Measurements from ENCODE around the gene DHRS11. TPM values are rescaled to one million over a fixed set of nuclear protein-coding genes. Genes with fewer than 3 reads are reported as not detected.

Gene DHRS11
- total RNA-seq, 1 experiment from 2014 or later, result 10.0 TPM

DNA sequence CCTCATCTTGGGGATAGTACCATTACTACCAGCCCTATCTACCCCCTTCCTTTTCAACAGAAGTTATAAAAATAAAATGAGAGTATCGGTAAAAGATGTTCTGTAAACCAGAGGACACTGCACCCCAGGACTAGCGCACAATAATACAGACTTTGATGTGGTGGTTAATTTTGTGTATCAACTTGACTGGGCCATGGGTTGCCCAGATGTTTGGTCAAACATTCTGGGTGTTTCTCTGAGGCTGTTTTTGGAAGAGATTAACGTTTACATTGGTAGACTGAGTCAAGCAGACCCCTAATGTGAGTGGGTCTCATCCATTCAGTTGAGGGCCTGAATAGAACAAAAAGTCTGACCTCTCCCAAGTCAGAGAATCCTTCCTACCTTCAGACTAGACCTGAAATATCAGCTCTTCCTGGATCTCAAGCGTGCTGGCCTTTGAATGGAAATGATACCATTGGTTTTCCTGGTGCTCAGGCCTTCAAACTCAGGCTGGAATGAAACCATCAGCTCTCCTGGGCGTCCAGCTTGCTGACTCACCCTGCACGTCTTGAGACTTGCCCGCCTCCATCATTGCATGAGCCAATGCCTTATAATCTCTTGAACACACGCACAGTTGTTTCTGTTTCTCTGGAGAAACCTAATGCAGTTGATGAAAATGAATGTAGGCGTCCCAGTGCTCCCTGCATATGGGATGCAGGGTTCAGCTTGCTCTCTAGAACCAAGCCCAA, 19.8 kb downstream of the DHRS11 start:
- DNase-seq (ENCODE audit: extremely low read depth, low read depth), result no peak

DNA sequence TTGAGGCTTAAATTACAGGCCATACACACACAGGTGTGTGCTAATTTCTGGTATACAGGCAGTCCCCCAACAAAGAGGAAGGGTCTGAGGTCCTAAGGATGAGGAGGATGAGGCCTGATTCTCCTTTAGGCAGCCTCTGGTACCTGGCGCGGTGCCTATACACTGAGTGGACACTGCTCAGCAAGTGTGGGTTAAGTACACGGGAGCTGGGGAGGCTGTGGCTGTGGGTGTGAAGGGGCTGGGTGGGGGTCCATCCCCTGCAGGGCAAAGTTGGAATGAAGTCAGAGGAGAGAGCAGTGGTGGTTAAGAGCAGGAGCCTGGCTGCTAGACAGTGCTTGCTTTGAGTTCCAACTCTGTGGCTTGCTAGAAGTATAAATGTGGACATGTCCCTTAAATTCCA, 20.6 kb downstream of the DHRS11 start:
- DNase-seq (ENCODE audit: extremely low read depth, low read depth), result no peak

DNA sequence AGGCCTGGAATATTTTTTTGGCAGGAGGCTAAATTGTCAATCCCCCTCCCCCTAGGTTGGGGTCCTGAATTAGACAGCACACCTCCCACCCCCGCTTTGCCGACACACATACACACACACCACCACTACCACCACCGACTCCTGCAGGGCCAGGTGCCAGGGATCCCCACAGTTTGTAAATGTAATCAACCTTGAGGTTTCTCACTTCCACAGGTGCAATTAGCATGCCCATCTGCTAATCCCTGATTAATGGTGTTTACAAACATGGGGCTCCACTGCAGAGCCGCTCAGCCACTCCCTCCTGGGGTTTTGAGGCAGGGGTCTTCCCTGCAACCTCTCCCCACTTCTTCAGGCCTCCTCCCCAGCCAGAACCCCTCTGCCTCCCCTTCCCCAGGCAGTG, 21.5 kb downstream of the DHRS11 start:
- no peak for DNase-seq (ENCODE audit: extremely low read depth, low read depth)

DNA sequence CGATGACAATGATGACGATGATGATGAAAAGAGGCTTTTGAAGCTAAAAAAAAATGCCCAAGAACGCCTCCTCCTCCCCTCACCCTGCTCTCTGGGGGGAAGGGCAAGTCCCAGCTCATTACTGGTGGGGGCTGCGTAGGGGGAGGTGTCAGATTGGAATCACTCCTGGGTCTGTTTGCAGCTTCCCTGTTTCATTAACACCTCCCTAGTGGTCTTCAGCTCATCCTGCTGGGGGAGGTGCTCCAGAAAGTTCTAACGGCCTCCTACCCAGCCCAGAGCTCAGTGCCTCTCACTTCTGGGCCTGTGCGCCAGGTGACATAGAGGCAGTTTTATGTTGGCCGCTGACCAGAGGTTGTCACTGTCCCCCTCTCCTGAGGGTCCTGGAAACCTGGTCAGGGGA, 22.4 kb downstream of the DHRS11 start:
- no peak for DNase-seq (ENCODE audit: extremely low read depth, low read depth)

DNA sequence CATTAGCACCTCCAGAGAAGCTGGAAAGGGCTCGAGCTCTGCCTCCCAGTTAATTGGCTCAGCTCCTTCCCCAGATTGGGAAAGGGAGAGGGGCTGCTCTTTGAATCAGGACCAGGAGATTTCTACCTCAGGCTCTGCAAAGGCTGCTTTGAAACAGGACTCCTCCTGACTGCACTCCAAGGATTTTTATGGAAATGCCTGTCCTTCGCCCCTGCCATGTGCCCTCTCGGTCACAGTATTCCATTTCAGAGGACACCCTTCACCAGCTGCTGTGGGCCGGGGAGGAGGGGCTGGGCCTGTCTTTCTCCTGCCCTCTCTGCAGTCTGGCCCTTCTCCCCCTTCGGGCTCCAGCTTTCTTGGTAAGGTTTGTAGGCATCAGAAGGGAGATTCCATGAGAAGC, 23.3 kb downstream of the DHRS11 start:
- no peak for DNase-seq (ENCODE audit: extremely low read depth, low read depth)

DNA sequence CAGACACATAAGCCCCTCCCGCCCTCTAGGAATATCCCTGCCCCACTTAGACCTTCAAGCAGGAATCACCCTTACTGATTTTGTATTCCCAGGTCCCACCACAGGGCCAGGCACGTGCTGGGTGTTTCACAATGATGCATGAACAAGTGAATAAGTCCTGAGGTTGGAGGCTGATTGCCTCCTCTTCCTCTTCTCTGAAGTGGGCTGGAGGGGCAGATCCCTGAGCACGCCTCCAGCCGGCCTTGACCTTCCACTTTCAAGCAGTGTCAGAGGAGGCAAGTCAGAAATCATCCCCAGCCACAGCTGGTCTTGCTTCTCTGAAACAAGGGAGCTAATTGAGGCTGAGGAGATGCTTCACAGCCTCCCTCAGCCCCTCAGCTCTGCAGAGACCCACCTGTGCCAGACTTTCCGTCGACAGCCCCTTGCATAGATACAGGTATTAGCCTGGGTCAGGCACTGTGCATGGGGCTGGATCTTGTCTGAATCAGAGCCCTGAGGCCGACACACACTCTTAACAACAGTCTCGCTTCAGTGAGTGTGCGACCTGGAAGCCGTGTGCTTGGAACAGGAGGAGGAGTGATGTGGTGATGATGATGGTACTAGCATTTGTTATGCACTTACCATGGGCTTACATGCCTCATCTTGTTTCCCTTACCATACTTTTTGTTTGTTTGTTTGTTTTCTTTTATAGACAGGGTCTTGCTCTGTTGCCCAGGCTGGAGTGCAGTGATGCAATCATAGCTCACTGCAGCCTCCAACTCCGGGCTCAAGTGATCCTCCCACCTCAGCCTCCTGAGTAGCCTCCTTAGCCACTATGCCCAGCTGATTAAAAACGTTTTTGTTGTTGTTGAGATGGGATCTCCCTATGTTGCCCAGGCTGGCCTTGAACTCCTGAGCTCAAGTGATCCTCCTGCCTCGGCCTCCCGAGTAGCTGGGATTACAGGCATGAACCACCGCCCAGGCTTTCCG, 24.7 kb downstream of the DHRS11 start:
- DNase-seq (ENCODE audit: extremely low read depth, low read depth), result no peak

DNA sequence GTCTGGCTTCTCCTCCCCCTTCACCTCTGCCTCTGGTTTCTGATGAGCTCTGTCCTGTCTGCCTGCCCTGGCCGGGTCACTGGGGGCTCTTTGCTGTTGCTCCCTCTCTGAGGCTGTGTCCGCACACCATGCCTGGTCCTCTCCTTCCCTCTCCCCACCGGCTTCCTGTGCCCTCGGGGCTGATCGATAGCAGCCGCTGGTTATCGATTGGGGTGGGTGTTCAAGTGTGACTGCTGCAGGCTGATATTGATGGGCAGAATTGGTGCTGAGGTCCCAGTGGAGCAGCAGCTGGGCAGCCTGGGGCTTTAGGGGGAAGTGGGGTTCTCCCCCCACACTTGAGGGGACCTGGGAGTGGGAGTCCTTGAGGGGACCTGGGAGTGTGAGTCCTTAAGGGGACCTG, 26.1 kb downstream of the DHRS11 start:
- DNase-seq (ENCODE audit: extremely low read depth, low read depth), result no peak

DNA sequence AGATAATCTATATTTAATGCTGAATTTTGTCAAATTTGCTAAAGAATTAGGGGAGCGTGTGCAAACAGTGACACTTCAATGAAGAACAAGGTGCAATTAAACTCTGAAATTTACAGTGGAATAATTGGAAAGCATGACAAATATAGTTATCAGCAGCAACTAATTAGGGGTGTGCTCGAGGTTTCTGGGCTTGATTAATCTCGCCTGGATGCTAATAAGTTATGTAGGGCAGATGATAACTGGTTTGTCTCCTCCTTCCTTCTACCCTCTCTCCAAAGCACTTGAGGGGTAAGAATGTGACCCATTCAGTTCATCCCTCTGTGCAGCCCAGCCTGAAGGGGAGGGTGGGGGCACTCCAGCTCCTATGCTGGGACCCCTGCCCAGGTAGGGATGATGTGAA, 31.6 kb downstream of the DHRS11 start:
- no peak for DNase-seq (ENCODE audit: extremely low read depth, low read depth)

DNA sequence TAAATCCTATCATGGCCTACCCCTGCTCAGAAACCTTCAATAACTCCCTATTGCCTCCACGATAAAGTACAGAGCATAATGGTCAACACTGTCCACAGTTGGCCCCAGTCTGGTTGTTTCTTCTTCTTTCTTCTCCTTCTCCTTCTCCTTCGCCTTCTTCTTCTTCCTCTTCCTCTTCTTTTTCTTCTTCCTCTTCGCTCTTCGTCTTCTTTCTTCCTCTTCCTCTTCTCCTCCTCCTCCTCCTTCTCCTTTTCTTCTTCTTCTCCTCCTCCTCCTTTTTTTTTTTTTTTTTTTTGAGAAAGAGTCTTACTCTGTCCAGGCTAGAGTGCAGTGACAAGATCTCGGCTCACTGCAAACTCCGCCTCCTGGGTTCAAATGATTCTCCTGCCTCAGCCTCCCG, 33.5 kb downstream of the DHRS11 start:
- no peak for DNase-seq (ENCODE audit: extremely low read depth, low read depth)

DNA sequence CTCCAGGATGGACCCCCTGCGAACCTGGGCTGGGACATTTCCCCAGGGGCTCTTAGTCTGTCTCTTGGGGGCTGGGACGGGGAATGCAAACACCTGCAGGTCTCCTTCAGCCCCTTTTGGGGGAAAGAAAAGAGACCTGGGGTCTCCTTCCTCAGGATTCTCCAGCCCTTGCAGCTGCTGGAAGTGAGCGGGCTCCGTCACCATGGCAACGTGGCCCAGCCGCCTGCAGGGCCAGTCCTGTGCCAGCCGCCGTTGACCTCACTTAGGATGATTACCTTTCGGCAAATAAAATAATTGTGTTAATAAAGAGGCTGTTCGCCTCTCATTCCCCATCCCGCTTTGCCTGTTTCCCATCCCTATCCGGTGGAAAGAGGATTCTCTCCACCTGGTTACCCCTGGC, 35.4 kb downstream of the DHRS11 start:
- DNase-seq (ENCODE audit: extremely low read depth, low read depth), result no peak

DNA sequence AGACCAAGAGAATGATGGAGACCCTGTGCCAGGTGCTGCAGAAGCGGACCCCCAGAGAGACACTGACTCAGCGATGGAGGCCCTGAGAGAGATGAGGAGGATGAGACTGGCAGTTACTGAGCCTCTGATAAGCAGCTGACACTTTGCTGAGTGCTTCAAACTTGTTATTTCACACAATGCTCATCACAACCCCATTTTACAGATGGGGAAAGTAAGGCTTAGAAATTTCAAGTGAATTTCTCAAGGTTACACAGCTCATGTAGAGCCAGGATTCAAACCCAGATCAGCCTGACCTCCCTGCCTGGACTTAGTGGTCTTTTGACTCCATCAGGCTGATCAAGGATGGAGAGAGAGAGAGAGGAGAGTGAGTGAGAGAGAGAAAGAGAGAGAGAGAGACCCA, 36.9 kb downstream of the DHRS11 start:
- no peak for DNase-seq (ENCODE audit: extremely low read depth, low read depth)

DNA sequence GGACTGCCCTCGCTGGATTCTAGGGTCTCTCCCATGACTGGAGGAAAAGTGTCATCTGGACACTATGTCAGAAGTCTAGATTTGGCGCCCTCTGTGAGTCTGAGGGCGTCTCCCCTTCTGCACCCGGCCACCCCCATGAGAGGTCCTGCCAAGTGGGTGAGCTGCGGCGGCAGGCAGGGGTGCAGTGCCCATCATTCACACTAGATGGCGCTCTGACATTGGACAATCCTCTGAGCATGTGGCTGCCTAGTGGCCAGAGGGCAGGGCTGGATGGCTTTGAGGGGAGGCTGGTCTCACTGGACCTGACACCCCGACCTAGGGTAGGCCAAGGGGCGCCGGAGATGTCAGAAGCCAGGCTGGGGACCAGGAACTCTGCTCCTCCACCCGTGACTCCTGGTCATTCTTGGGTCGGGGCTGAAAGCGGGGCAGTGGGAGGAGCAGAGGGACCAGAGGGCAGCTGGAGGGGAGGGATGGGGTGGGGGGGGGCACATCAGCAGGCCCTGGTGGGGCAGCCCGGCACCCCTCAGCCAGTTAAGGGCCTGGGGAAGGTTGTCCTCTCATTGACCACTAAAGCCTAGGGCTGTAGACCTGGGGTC, 37.7 kb downstream of the DHRS11 start:
- peak; percentile 68 for DNase-seq (ENCODE audit: extremely low read depth, low read depth)

DNA sequence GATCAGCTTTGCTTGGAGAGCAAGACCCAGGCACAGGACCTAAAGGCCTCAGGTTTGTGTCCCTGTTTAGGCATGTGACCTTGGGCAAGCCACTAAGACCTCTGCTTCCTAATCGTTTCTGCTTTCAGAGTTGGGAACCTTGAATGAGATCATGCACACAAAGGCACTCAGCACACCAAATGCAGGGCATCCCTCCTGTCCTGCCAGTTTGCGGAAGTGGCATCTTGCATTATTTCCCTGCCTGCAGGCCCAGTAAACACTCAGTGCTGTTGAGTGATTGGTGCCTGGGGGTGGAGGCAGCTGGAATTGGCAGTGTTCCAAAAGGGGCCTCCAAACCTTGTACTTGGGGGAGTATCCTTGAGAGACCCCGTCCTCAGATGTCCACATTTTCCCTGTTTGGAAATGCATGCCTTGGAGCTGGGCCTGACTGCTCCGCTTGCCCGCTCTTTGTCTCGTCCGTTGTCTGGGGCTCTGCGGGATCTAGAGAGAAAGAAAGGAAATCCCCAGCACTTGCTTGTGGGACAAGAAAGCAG, 38.4 kb downstream of the DHRS11 start:
- no peak for DNase-seq (ENCODE audit: extremely low read depth, low read depth)

DNA sequence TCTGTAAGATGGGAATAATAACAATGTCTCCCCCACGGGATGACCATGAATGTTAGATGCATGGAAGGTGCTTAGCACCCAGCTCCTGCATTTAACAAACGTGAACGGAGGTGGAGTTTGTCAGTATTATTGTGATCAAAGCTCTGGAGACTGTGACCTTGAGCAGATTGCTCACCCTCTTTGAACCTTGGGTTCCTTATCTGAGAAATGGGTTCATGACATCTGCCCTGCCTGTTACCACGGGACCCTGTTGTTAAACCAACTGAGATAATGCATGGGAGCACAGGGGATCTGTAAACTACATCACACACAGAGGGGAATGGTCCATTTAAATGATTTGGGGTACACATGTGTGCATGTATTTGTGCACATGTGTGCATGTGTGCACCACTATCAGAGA, 39.3 kb downstream of the DHRS11 start:
- no peak for DNase-seq (ENCODE audit: extremely low read depth, low read depth)

DNA sequence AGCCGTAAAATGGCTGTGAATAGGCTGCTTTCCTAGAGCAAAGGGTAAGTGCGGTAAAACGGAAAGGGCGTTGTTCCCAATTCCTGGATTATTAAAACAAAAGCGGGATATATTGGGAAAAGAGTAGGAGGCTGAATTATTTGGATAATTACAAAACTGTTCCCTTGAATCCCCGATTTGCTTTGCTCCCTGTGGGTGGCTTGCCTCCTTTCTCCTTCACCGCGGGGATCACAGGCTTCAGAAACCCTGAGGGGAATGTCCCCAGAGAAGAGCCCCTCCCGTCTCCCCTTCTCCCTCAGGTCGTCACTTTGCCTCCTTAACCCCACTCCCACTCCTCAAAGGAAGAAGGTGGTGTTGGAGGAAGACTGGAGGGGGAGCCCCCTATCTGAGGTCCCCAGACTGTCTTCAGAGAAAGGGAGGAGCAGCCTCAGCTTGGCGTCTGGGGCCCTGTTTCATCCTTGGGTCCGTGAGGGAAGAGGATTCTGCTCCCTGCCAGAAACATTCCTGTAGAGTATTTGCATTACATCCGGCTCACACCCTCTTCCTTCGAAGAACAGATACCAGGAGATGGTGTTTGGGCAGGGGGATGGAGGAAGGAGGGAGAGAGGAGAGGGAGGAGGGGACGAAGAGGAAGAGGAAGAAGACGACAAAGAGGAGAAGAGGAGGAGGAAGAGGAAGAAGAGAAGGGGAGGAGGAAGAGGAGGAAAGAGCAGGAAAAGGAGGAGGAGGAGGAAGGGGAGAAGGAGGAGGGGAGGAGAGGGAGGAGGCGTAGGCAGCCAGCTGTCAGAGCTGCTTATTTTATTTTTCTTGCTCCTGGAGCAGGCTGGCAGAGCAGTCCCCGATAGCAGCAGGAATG, 41.5 kb downstream of the DHRS11 start:
- no peak for DNase-seq (ENCODE audit: extremely low read depth, low read depth)

DNA sequence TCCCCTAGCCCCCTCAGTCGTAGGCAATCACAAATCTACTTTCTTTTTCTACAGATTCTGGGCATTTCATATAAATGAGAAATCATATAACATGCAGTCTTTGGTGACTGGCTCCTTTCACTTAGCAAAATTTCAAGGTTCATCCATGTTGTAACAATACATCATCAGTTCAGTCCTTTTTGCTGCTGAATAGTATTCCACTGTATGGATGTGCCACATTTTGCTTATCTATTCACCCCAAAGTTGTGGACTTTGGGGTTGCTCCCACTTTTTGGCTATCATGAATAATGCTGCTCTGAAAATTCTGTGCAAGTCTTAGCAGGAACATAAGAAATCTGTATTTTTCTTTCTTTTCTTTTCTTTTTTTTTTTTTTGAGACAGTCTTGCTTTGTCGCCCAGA, 48.7 kb downstream of the DHRS11 start:
- no peak for DNase-seq (ENCODE audit: extremely low read depth, low read depth)

DNA sequence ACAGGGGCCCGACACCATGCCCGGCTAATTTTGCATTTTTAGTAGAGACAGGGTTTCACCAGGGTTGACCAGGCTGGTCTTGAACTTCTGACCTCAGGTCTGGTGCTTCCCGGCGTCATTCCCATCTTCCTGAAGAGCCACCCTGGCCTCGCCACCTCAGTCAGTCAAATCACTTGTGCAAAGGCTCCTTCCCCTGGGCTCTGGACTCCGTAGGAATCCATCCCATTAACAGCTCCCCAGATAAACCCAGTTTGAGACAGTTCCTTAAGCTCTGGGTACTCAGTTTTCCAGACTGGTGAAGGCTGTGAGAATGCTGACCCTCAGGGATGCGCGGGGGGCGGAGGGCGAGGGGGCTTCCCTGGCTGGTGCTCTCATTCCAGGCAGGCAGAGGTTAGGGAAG, 49.2 kb downstream of the DHRS11 start:
- DNase-seq (ENCODE audit: extremely low read depth, low read depth), result no peak

DNA sequence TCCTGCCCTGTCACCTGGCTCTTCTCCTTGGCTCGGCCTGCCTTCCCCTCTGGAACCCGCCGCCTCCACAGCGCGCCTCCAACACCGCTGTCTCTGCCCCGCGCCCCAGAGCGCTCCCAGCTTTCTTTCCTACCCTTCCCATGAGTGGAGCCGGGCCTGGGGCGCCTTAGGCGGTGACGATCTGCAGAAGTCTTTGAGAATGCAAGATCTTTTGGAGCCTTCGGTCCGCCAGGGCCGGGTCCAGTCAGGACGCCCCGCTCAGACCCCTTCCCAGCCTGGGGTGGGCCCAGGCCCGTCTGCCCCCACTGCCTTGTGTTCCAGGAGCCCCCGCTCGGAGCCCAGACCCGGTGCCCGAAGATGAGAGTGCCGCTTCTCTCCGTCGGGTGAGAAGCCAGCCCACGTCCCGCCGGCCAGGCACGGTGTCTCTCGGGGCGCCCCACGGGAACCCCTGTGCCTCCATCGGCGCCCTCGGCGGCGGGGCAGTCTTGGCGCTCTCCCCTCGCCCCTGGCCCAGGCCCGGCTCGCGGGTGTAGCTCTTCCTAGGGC, 49.7 kb downstream of the DHRS11 start:
- no peak for DNase-seq (ENCODE audit: extremely low read depth, low read depth)

DNA sequence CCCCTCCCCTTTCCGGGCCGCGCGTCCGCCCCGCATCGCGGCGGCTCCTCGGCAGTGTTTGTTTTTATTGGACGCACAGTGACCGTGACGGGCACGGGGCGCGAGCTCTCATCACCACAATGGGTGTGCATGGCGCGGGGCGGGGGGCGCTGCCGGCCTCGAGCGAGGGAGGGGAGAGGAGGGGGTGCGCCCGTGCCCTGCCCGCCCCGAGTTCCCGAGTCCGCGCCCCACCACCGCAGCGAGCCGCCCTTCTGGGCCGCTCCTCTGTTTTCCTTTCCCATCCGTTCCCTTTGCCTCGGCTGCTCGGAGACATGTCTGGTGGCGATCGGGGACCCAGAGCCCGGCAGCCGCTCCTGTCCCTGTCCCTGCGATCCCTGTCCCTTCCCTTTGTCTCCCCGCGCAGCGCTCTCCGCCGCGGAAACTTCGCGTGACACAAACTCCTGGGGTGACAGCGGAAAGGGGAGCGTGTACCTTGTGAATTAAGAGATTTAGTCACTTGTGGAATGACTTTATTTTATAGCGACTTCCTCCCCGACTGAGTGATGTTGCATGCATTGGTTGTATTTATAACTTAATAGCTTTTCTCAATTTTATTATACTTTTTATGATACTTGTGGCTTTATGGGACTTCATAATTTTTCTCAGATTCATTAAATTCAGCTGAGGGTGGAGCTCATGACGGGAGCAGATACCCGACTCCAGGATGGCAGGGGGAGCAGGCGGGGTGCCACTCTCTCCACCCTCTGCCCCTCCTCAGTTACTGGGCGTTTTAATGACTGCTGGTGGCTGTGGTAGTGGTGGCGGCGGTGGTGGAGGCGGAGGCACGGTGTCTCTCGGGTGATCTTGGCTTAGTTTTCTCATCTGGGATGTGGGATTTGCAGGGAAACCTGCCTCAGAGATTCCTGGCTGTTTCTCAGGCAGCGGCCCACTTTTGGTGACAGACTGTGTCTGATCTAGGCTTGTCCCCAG, 50.5 kb downstream of the DHRS11 start:
- DNase-seq (ENCODE audit: extremely low read depth, low read depth), result no peak

All from NCI-H460 (cell line).